HL-60/S4 treated with retinoic acid at 250 ng/mL for 4 days and 3 days (cell line): ENCODE results near the gene BMF.
"Not testable (repeated sequence)": the region's sequence is repeated elsewhere in the genome, so short reads cannot be mapped to it uniquely, and the experiment has no call there.

Experiments
- in situ Hi-C: fragments of 300-500 bp; cut with MboI; formaldehyde crosslinking; loops from 2 replicates; pipeline ENCODE4 v1.7.0; 2022; ENCODE audit warnings: low sequenced_read_pairs

Gene BMF, protein sequence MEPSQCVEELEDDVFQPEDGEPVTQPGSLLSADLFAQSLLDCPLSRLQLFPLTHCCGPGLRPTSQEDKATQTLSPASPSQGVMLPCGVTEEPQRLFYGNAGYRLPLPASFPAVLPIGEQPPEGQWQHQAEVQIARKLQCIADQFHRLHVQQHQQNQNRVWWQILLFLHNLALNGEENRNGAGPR

DNA sequence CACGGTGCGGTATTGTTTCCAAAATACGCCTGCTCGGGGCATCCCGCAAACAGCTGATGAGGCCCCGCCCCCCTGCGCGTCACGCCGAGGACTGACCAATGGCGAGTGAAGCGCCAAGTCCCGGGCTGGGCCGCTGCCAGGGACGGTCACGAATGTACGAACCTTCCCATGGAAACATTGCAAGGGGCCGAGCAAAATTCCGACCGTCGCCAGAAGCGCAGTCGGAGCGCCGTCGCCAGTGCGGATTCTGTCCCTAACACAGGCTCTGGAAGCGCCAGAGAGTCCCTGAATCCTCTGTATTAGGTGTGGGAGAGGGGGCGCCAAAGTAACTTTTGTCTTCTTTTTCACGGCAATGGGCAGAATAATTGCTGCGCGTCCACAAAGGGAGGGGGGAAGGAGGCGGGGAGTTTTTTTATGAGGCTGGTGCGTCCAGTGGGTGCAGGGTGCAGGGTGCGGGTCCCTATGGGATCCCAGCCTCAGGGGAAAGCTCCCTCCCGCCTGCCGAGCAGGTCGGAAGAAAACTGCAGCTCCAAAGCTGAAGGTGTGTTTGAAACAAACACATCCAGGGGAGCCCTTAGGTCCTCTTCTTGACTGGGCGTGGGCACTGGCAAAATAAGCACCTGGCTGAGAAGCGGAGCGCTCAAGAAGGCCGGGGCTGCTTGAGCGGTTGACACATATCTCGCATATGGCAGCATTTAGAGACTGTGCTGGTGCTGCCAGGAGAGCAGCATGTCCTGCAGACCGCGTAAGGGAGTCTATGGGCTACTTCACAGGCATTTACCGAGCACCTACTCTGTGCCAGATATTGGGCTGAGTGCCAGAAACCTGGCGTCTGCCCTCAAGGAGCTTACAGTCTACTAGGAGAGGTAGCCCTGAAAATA, at the start of gene BMF:
TSS of gene BMF (minus strand) at position 25 of the 881 bp plus-strand sequence. CDS start 2,793 bp downstream, outside the sequence.
- in situ Hi-C loops, result no loop called here

DNA sequence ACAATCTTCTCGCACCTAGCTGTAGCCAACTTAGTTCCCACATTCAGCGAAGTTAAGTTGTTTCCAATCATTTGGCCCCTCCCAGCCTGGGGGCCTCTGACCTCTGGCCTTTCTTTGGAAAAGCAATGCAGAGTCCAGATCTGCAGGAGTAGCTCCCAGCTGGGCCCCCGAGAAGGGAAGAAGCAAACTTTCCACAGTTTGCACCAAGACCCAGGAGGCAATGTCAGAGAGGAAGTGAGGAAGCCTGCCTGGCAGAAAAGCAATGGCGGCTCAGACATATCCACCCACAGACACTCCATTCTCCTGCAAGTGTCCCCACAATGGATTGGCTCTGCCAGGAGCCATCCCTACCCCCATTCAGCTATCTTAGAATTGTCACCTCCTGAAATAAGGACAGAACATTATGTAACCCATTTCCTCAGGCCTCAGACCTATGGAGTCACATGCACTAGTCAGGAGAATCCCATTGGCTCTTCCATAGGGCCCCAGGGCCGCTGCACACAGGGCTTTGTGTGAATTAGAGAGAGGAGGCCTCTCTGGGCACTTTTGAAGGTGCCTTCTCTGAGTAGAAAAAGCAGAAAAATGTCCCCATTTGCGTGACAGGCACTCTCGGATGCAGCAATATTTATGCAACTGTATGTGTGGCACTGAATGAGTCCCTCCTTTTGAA, 49.2 kb upstream of the BMF start:
- in situ Hi-C loops, result no loop called here

DNA sequence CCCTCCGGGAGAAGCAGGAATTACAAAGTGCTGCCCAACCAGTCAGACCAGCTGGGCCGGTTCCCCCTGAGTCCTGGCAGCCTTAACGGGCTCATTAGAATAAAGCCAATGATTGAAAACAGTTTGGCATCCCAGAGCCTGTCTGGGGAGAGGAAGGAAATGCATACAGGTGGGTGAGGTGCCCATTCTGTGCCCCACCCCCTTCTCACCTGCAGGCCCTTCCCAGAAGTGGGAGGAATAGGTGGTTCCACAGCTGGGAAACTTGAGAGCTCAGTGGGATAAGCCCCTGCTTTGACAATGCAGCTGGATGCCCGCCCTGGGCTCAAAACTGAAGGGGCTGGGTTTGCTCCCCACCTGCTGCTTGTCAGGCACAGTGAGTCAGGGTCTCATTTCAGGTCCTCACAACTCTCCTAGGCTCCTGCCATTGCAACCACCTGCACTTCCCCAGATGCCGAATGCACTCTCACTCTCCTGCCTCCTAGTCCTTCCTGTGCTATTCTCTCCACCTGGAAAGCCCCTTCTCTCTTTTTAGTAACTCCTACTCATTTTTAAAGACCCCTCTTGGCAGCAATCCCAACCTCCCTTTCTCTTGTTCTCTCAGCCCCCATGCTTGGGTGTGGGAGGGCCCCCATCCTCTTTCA, 46.7 kb upstream of the BMF start:
- in situ Hi-C loops, result no loop called here

DNA sequence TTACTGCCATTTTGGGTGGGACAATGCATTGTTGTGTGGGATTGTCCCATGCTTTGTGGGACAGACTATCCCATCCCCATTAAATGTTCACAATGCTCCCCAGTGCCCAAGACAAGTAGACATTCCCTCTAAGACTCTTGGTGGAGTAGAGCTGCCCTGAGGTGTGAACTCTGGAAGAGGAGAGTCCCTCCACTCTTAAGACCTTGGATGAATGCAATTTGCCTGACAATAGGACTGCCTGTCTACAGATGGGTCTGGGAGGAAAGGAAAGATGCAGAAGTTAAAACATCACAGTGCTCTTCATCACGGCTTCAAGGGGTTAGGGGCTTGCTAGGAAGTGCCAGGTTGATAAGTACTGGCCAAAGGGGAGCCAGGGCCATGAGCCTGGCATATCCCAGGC, 46.1 kb upstream of the BMF start:
- in situ Hi-C loops, result not testable (repeated sequence)

DNA sequence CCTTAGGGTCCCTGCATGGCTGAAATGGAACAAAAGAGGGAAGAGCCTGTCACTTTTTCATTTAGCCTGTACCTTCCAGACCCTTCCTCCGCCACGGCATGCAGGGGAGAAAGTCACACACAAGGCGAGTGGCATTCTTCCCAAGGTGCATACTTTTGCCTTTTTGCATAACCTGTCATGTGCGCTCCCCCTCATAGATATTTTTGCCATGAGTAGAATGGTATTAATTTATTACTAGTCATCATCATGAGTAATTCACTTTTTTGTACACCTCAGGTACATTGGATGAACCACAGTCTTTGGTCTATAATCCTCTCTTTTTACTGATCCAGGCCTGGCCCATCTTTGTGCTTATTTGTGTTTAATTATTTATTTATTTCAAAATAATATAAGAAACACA, 43.3 kb upstream of the BMF start:
- in situ Hi-C loops, result no loop called here

DNA sequence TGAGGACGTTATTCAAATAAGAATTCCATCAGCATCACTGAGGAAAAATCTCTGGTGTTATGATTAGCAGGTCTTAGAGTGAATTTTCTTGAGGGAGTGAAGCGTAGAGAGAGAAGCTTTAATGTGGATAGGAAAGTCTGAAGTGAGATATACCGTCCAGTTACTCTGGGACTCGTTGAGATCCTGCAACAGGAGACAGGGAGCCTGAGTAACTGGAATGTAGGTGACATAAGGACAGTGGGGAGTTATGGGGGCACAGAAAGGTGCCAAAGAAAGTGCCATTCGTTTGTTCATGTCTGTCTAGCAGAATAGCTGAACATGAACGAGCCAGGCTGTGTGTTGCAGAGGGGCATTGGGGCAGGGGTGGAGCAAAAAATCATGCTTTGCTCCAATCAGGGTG, 42.8 kb upstream of the BMF start:
- in situ Hi-C loops, result no loop called here

DNA sequence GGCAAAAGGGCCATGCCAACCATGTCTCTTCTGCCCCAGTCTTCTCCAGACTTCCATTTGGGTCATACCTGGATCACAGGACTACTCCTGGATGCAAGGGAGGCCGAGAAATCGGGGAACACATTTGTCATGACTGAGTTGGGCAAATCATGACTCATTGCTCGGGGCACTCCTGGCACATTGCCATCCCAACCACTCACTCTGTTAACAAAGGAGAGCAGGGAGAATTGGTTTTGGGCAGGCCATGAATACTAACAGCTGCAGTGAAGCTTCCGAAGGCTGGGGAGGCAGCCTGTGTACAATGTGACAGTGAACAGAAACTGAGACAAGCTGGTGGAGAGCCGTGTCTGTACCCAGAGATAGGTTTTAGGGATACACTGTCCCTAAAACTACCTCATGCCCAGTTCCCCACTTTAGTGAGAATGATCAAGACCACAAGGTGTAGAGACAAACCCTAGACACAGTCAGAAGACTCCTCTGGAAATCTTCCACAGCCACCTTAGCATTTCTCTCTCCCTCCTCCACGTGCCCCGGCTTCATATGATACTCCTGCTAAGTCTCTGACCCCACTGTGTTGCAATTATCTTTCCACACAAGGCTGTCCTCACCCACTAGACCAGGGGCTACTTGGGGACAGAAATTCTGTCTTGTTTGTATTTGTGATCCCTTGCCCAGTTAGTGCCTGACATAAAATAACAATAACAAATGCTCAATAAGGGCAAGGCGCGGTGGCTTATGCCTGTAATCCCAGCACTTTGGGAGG, 41.7 kb upstream of the BMF start:
- in situ Hi-C loops, result no loop called here

DNA sequence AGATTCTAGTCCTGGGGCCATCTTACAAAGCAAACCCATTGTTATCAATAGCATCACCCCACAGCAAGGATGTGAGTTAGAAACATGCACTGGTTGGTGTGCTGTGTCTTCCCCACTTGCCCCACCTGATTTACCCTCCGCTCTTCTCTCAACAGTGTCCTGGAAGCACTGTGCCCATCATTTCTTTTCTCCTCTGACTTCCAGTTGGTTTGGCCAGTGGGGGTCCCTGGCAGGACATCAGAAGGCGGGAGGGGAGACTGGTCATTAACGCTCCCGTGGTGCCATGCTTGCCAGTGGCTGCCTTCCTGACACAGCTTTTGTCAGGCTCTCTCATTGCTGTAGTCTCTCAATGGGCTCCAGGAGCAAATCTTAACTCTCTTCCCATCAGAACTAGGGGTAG, 40.7 kb upstream of the BMF start:
- in situ Hi-C loops, result no loop called here

DNA sequence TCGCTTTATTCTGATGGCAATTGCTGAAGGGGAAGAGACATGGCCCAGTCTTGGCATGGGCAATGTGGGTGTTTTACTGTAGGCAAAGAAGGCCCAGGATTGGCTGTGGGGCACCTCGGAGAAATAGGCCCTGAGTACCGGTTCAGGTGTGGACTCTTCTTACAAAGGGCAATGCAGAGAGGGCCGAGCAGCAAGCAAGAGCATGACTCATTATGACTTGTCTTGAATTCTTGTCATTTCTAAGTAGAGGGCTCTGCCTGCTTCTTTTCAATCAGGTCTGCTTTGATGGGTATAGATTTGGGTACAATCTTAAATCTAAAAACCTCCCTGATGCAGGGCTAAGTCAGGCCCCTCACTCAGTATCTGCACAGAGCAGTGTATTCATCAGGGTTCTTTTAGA, 37.4 kb upstream of the BMF start:
- in situ Hi-C loops, result no loop called here

DNA sequence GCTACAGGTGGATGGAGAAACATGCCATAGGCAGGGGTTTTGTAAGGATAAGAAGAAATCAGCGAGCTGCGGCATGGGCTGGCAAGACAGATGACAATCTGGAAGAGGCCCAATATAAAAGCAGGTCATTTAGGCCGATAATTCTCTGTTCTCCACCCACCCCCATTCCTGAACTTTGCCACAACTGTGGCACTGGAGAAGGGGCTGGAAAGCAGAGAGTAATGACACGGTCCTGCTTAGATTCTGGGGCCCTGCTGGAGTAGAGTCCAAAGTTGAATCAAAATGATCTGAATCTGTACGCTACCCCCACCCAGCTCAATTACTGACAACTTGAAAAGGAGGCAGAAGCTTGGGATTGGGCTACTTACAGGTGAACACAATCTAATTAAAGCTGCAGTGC, 33.7 kb upstream of the BMF start:
- in situ Hi-C loops, result no loop called here

DNA sequence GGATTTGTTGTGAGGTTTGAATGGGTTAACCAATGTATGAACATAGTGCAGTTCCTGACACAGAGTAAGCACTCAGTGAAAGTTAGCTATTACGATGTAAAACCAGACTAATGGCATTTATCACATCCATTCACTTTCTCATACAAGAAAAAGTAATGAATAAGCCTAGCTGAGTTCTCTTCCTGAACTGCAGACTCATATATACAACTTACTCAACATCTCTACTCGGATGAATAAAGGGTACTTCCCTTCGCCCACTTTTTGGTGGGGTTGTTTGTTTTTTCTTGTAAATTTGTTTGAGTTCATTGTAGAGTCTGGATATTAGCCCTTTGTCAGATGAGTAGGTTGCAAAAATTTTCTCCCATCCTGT, 29.5 kb upstream of the BMF start:
- in situ Hi-C loops, result not testable (repeated sequence)

DNA sequence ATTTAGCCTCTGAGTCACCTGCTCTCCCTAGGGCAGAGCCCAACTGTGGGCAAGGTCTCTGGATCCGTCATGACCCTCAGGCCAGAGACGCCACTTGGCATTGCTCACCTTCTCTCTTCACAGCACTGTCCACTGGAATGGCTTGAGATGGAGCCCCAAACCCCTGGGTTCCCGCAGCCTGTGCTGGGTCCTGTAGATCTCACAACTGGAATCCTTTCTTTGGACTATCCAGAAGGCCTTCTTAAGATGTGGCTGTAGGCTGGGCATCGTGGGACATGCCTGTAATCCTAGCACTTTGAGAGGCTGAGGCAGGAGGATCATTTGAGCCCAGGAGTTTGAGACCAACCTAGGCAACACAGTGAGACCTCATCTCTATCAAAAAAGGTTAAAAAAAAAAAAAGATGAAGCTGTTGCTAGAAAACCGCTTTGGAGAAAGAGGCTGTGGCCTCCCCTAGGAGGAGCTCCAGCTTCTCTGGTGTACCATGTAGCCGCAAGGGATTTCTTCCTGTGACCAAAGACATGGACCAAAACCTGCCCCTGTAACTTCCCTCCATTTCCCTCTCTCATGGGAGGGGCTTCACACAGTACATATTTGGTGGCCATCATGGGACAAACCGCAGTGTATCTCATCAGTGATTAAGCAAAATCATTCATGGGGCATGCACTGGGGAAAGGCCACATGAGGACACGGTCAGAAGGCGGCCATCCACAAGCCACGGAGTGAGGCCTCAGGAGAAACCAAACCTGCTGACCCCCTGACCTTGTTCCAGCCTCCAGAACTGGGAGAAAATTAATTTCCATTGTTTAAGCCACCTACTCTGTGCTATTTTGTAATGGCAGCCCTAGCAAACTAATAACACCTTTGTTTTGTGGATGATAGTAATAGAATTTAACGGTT, 28.9 kb upstream of the BMF start:
- in situ Hi-C loops, result no loop called here

DNA sequence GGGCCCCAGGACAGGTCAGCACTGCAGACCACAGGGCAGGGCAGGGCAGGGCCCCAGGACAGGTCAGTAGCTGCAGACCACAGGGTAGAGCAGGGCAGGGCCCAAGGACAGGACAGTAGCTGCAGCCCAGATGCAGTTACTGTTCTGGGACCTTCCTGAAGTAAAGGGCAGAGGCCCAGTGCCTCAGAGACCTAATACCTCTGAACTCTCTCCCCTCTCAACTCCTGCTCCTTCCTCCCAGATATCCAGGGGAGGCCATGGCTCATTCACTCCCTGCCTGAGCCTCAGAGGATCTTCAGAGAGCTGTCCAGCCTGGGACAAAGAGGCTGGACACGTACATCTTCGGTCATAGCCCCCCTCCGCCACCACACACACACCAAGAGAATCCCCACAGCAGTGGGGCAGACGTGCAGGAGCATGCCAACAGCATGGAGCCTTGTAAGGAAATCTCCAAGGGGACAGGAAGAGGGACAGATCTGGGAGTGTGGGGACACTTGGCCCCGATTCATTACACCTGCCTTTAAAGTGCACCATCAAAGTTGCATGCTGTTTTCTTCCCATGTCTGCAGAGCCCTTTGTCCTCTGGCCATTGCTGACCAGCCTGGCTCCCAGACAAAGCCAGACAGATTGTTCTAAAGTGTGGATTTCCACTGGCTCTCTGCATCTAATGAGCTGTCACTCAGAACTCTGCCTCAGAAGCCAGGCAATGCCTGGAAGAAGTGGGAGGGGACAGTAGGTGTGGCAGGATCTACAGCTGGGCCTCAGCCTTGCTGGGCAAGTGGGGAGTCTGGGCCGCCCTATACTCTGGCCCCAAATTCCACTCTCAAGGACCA, 28.0 kb upstream of the BMF start:
- in situ Hi-C loops, result no loop called here

DNA sequence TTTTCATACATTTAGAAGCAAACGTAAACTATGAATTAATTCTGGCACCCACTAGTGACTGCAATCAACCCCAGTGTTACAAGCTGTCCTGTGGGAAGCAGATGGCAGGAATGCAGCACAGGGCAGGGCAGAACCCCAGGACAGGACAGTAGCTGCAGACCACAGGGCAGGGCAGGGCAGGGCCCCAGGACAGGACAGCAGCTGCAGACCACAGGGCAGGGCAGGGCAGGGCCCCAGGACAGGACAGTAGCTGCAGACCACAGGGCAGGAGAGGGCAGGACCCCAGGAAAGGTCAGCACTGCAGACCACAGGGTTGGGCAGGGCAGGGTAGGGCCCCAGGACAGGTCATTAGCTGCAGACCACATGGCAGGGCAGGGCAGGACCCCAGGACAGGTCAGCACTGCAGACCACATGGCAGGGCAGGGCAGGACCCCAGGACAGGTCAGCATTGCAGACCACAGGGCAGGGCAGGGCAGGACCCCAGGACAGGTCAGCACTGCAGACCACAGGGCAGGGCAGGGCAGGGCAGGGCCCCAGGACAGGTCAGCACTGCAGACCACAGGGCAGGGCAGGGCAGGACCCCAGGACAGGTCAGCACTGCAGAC, 27.3 kb upstream of the BMF start:
- in situ Hi-C loops, result not testable (repeated sequence)

DNA sequence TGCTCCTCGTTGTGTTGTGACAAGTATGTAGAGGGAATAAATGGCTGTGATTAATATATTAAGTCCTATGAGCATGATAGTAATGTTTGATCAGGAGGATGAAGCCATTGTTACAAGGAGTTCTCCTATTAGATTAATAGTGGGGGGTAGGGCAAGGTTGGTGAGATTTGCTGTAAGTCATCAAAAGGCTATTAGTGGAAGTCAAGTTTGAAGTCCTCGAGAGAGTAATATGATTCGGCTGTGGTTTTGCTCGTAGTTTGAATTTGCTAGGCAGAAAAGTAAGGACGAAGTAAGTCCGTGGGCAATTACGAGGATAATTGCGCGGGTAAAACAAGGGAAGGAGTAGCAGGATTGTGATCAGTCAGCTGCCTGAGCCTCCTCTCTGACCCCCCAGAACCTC, 26.2 kb upstream of the BMF start:
- in situ Hi-C loops, result no loop called here

DNA sequence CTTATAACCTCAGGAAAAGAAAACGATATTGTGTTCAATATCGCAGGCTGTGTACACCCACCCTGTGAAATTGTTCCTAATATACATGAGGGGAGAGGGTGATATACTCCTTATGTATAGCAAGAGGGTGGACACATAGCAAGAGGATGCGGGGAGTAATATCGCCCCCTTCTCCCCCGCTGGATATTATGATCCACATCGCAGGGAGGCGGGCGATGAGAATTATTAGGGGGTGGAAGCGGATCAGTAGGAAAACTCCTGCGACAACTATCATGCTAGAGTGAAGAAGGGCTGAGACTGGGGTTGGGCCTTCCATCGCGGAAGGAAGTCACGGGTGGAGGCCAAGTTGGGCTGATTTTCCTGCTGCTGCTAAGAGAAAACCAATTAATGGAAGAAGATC, 24.9 kb upstream of the BMF start:
- in situ Hi-C loops, result no loop called here

DNA sequence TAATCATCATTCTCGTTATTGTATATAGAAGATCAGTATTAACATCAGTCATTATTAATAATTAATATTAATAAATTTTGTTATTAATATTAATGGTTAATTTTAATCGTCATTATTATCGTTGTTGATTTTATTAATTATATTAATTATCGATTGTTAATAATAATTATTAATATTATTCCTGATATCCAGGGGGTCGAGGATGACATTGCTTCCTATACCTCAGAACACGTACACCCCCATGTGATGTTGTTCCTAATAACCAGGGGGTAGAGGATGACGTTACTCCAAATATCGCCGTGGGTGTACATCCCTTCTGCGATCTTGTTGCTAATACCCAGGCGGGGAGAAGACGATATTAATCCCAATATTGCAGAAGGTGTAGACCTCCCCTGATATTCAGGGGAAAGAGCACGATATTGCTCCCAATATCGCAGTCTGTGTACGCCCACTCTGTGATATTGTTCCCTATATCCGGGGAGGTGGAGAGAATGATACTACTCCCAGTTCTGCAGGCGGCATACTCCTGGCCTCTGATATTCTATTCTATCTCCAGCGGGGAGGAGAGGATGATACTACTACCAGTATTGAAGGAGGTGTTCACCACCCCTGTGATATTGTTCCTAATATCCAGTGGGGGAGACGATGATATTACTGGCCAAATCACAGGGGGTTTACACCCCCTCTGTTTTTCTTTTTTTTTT, 22.3 kb upstream of the BMF start:
- in situ Hi-C loops, result no loop called here

DNA sequence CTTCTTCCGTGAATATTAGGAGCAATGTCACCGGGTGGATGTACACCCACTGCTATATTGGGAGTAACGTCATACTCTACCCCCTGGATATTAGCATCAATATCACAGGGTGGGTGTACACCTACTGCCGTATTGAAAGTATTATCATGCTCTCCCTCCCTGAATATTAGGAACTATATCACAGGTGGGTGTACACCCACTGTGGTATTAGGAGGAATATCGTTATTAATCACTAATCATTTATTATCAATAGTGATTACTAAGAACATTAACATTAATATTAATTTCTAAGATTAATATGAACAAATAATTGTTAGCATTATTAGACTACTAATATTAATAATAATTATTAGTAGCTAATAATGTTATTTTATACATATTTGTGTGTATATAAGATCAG, 21.4 kb upstream of the BMF start:
- in situ Hi-C loops, result no loop called here
